ENCODE data around the gene PTAFR.

Gene PTAFR

GRCh38 chr1:28161751-28162150 lies 14.7 kb downstream of the PTAFR start:
- no peak for TF ChIP-seq CTCF (IDR thresholded peaks at IDR 0.05; ENCODE audit: extremely low read depth, missing control alignments)
- DNase-seq (ENCODE audit: low spot score) = no peak

DNA sequence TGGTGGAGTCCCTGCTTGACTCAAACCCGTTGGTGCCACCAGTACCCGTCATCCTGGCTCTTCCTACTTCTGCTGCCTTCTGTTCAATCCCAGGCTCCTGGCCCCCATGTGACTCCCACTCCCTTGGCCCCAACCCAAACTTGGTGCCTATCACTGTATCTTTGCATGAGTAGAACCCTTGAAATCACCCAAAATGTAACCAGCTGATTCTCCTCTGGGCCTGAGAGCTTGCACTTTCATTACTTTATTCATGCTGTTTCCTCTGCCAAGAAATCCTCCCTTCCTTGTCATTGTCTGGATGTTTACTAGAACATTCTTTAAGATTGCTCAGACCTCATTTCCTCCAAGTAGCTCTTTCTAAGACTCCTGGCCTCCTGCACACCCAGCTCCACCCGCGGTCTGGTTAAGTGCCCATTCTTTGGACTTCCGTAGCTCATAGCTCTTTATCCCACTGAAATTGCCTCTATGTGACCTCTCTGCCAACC lies 15.7 kb downstream of the PTAFR start:
- no peak for TF ChIP-seq CTCF (IDR thresholded peaks at IDR 0.05; ENCODE audit: extremely low read depth, missing control alignments)

DNA sequence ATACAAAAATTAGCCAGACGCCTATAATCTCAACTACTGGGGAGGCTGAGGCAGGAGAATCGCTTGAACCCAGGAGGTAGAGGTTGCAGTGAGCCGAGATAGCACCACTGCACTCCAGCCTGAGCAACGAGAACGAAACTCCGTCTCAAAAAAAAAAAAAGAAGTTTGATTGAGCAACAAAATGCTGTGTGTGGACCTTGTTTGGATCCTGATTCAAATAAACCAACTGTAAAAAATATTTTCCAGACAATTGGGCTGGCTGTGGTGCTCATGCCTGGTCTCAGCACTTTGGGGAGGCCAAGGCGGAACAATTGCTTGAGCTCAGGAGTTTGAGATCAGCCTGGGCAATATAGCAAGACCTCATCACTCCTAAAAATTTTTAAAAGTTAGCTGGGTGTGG lies 16.8 kb downstream of the PTAFR start:
- no peak for DNase-seq (ENCODE audit: low spot score)
- no peak for TF ChIP-seq CTCF (IDR thresholded peaks at IDR 0.05; ENCODE audit: extremely low read depth, missing control alignments)

More for the DNA sequence above, 15.7 kb downstream of the PTAFR start:
- no peak for DNase-seq (ENCODE audit: low spot score)

DNA sequence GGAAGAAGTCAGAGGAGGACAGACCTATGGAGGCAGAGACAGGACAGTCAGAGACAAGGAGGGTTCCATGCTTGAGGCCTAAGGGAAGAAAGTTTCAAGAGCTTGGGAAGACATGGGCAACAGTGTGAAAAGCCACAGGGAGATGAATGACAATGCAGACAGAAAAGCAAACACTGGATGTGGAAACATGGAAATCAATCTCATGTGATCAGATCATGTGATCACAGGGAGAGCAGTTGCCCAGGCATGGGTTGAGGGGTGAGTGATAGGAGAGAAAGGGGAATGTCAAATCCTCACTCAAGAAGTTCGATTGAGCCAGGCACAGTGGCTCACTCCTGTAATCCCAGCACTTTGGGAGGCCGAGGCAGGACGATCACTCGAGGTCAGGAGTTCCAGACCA lies 17.2 kb downstream of the PTAFR start:
- no peak for DNase-seq (ENCODE audit: low spot score)
- TF ChIP-seq CTCF (IDR thresholded peaks at IDR 0.05; ENCODE audit: extremely low read depth, missing control alignments) = no peak

DNA sequence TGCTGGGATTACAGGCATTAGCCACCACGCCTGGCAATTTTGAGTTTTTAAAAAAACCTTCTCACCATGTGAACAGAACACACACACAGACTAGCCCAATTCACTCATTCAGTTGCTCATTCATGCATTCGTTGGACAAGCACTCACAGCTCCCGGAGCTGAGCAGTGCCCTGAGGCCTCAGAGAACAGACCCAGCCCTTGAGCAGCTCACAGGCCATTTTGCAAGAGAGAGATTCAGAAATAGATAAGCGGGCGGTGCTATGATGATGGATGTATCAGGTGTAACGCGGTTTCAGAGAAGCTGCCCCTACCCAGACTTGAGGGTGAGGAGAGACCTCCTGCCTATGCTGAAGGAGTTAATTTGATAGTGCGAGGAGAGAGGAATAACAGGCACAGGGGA lies 18.6 kb downstream of the PTAFR start:
- TF ChIP-seq CTCF (IDR thresholded peaks at IDR 0.05; ENCODE audit: extremely low read depth, missing control alignments) = no peak
- no peak for DNase-seq (ENCODE audit: low spot score)

DNA sequence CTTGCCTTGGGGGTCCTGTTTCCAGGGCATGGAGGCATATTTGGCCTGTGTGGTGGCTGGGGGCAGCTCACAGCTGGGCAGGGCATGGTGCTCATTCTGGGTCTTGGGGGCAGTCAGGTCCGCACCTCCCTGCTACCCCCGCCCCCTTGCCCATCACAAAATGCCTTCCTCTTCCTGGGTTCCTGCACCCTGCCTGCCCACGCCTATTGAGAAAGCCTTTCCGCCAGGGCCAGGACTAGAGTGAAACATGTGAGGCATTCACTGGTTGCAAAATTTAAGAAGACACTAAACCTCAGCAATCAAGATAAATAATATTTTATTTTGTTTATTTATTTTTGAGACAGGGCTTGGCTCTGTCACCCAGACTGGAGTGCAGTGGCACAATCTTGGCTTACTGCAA lies 19.7 kb downstream of the PTAFR start:
- TF ChIP-seq CTCF (IDR thresholded peaks at IDR 0.05; ENCODE audit: extremely low read depth, missing control alignments) = no peak

GRCh38 chr1:28155628-28156027 lies 20.9 kb downstream of the PTAFR start:
- no peak for DNase-seq (ENCODE audit: low spot score)

More for the DNA sequence above, 19.7 kb downstream of the PTAFR start:
- DNase-seq (ENCODE audit: low spot score) = no peak

More at GRCh38 chr1:28155628-28156027, 20.9 kb downstream of the PTAFR start:
- no peak for TF ChIP-seq CTCF (IDR thresholded peaks at IDR 0.05; ENCODE audit: extremely low read depth, missing control alignments)
